Activated CD4-positive, alpha-beta T cell treated with anti-CD3 and anti-CD28 coated beads, Interleukin-2, amount 50 U/mL, for 4 hours (primary cell): ENCODE measurements around the gene NOL12.
"Not testable (repeated sequence)": the region's sequence is repeated elsewhere in the genome, so short reads cannot be mapped to it uniquely, and the experiment has no call there.

Experiments used
- DNase-seq, 2 experiments: peaks; one replicate each; pipeline ENCODE4 v3.0.0-alpha.2; 2020

NOL12 gene

DNA sequence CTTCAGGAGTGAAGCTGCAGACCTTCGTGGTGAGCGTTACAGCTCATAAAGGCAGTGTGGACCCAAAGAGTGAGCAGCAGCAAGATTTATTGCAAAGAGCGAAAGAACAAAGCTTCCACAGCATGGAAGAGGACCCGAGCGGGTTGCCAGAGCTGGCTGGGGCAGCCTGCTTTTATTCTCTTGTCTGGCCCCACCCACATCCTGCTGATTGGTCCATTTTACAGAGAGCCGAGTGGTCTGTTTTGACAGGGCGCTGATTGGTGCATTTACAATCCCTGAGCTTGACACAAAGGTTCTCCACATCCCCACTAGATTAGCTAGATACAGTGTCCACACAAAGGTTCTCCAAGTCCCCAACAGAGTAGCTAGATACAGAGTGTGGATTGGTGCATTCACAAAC is 31.1 kb downstream of the NOL12 start:
- DNase-seq: not testable (repeated sequence)

DNA sequence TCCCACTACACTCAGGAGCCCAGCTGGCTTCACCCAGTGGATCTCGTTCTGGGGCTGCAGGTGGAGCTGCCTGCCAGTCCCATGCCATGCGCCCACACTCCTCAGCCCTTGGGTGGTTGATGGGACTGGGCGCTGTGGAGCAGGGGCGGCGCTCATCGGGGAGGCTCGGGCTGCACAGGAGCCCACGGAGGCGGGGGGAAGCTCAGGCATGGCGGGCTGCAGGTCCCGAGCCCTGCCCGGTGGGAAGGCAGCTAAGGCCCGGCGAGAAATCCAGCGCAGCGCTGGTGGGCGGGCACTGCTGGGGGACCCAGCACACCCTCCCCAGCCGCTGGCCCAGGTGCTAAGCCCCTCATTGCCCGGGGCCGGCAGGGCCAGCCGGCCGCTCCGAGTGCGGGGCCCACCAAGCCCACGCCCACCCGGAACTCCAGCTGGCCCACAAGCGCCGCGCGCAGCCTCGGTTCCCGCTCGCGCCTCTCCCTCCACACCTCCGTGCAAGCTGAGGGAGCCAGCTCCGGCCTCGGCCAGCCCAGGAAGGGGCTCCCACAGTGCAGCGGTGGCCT is 31.7 kb downstream of the NOL12 start:
- DNase-seq: not testable (repeated sequence)

DNA sequence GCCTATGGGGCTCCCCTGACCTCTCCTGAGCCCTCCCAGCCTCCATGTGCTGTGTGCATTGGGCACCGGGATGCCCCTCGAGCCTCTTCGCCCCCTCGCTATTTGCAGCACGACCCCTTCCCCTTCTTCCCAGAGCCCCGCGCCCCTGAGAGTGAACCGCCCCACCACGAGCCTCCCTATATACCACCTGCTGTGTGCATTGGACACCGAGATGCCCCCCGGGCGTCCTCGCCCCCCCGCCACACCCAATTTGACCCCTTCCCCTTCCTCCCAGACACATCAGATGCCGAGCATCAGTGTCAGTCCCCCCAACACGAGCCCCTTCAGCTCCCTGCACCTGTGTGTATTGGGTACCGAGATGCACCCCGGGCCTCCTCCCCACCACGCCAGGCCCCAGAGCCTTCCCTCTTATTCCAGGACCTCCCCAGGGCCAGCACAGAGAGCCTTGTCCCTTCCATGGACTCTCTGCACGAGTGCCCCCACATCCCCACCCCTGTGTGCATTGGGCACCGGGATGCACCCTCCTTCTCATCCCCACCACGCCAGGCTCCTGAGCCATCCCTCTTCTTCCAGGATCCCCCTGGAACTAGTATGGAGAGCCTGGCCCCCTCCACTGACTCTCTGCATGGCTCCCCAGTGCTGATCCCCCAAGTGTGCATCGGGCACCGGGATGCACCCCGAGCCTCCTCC is 39.6 kb downstream of the NOL12 start:
- DNase-seq: no peak

DNA sequence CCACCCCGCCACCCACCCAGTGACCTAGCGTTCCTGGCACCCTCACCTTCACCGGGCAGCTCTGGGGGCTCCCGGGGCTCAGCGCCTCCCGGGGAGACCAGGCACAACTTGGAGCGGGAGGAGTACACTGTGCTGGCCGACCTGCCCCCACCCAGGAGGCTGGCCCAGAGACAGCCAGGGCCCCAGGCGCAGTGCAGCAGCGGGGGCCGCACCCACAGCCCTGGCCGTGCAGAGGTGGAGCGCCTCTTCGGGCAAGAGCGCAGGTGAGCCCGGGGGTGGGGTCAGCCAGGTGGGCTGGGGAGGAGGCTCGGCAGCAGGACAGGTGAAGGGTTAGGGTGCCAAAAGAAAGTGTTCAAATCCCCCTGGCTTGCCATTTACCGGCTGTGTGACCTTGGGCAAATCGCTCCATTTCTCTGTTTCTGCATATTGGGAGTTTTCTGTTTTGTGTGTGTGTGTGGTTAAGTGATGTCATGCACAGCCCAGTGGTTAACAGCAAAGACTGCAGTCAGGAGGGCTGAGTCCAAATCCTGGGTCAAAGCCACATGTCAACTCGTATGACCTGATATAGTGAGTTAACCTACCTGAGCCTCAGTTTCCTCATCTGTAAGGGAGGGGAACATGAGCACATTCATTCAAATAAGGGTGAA is 40.2 kb downstream of the NOL12 start:
- DNase-seq: no peak

DNA sequence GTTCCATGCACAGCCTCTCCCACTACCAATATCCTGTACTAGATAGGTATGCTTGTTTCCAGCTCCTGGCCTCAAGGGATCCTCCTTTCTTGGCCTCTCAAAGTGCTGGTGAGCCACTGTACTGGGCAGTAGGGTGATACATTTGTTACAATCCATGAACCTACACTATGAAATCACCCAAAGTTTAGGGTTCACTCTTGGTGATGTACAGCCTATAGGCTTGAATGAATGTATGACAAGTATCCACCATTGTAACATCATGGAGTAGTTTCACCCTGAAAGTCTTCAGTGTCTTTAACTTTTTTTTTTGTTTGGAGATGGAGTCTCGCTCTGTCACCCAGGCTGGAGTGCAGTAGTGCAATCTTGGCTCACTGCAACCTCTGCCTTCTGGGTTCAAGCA is 42.5 kb downstream of the NOL12 start:
- DNase-seq: no peak

DNA sequence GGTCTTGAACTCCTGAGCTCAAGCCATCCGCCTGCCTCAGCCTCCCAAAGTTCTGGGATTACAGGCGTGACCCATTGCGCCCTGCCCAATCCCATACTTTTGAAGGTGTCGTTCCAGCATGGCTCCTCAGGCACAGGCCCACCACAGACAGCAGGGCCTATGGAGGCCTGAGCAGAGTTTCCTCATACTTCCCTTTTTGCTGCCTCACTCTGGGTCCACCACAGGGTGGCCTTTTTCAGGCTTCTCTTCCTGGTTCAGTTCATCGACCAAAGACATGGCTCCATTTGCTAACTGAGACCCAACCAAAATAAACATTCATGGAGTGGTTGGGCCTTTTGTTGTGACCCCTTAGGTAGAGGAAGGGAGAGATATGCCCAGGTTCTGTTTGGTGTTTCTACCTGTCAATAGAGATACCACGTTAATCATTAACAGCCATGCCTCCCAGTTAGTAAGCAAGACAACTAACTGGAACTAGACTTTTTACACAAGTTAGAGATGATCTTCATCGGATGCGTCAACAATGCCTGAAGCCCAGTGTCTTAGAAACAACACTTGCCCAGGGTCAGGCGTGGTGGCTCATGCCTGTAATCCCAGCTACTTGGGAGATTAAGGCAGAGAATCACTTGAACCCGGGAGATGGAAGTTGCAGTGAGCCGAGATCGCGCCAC is 45.8 kb downstream of the NOL12 start:
- DNase-seq: no peak

DNA sequence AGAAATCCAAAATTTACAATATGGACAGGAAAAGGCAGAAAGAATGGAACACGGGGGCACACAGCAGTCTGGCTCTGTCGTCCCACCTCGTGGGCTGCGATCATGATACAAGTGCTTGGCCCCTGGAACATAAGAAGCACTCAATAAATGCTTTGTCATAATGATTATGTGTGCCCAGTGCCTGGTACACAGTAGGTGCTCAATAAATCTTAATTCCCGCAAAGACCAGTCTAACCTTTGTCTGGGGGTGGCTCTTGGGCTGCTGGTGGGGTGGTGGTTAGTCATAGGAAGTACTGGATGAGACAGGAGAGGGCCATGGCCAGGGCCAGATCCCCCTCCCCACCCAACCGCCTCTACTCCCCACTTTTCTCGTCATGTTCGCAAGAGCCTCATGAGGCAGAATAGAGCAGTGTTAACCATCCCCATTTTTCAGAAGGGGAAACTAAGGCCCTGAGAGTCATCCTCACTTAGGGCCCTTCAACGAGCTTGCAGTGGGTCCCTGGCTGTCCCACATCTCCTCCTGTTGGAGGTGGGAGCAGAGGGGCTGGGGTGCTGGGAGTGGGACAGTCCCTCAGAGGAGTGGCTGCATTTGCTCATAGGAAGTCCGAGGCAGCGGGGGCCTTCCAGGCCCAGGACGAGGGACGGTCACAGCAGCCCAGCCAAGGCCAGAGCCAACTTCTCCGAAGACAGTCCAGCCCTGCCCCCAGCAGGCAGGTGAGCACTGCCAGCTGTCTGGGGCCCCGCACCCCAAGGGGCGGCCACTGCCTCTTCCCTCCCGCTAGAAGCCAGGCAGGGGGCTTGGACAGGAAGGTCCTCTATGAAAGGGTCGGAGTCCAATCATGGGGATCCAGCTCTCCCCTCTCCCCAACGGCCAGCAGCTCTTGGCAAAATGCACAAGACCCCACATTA is 46.8 kb downstream of the NOL12 start:
- DNase-seq: no peak

DNA sequence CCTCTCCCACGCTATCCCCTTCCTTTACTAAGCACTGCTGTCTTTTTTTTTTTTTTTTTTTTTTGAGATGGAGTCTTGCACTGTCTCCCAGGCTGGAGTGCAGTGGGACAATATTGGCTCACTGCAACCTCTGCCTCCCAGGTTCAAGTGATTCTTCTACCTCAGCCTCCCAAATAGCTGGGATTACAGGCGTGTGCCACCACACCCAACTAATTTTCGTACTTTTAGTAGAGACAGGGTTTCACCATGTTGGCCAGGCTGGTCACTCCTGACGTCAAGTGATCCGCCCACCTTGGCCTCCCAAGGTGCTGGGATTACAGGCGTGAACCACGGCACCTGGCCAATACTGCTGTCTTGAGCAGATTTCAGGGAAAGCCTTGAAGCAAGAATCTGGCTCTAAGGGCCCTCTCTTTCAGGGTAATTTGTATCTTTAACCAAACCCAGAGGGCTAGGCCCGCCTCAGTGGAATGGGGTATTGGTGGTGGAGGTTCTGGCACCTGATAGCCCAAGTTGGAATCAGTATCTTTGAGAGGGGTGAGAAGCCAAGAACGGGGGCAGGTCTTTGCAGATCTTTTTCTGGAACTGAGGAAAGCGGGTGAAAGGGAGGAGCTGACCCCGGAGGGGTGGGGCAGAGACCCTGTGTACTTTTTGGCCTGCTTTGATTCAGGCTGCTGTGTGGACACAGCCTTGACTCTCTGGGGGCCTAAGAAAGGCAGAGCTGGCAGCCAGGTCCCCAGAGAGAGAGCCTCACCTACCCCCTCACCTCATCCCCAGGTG is 47.7 kb downstream of the NOL12 start:
- no peak for DNase-seq

DNA sequence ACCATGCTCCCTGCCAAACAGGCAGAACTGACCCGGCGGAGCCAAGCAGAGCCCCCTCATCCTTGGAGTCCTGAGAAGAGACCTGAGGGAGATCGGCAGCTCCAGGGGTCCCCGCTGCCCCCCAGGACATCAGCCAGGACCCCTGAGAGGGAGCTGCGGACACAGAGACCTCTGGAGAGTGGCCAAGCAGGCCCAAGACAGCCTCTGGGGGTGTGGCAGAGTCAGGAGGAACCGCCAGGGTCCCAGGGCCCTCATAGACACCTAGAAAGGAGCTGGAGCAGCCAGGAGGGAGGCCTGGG is 48.2 kb downstream of the NOL12 start:
- no peak for DNase-seq

DNA sequence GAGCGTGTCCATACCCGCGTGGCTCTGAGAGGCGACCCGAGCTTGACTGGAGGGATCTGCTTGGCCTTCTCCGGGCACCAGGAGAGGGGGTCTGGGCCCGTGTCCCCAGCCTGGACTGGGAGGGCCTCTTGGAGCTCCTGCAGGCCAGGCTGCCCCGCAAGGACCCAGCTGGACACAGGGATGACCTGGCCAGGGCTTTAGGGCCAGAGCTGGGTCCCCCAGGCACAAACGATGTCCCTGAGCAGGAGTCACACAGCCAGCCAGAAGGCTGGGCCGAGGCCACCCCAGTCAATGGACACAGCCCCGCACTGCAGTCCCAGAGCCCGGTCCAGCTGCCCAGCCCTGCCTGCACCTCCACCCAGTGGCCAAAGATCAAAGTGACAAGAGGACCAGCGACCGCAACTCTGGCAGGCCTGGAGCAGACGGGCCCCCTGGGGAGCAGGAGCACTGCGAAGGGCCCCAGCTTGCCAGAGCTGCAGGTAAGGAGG is 48.9 kb downstream of the NOL12 start:
- DNase-seq: no peak

DNA sequence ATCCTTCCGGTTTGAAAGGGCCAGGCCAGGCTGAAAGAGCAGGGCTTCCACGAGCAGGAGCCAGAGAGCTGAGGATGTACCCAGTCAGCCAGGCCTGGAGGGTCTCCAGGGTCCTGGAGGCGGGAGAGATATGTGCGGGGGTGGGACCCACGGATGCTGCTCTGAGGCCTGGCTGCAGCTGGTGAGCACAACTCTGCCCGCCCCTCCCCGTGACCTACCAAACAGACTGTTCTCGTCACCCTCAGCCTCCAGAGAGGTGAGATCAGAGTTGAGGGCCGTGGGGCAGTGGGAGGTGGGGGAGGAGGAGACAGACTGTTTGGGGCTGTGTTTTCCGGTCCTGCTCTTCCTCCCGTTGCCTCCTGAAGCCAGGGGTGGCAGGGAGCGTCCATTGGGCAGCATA is 52.9 kb downstream of the NOL12 start:
- no peak for DNase-seq

DNA sequence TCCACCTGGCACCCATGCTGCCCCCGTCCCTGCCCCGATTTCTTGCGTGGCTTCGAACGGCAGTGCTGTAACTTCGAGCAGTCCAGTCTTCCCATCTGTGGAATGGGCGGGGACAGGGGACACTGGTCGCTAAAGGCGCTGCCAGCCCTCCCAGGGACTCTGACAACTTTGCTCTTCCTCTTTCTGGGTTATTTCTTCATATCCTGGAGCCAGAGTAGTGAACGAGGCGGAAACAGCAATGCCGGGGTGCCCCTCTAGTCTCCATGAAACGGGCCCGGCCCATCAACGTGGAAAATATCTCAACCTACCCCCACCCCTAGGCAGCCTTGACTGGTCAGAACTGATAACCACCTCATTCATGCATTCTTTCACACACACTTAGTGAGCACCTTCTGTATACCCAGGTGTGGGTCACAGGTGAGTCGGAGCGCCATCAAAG is 53.5 kb downstream of the NOL12 start:
- no peak for DNase-seq

DNA sequence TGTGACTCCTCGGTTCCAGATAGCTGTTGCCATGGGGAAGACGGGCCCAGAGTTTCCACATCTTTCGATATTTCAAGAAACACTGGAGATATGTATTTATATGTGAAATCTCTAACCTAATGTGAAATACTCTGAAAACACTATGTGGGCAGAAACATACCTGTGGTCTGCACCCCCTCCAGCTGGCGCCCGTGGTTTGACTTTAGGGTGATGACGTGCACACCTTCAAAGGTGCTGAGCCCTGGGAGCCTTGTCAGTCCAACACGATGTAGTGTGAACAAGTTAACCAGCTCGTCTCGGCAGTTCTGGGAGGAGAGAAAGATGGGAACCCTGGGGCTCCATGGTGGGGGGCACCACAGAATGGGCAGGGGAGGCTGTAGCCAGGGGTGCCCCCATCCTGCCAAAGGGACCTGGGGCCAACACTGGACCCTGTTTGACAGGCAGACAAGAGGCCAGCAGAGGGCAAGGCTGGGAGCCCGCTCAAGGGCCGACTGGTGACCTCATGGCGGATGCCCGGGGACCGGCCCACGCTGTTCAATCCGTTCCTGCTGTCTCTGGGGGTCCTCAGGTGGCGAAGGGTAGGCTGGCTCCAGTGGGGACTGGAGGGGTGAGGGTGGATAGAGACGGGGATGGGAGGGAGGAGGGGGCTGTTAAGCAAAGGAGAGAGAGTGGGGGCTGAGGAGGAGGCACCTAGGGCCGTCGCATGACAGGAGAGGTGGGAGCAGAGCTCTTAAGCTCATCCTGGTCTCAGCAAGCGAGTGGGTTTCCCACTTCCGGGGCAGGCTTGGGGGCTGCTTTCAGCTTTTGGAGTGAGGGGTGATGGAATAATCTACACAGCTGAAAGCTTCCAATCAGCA is 54.5 kb downstream of the NOL12 start:
- DNase-seq: no peak

DNA sequence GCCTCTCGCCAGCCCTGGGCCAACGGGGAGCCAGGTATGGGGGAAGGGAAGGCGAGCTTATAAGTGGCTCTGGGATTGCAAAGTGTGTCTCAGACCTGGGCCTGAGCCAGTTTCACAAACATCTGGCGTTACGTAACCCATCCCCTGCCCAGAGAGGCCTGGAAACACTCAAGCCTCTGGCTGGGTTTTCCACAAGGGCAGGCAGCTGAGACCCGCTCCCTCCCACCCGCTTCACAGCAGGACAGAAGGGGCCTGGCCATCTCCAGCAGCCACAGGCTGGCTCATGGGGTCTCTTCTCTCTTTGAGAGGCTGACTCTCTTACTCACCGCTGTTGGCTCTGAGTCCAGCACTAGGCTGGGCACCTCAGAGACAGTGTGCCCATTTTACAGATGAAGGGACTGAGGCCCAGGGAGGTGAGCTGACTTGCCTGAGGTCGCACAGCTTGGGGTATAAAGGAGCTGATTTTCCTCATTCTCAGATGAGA is 55.2 kb downstream of the NOL12 start:
- DNase-seq: no peak

DNA sequence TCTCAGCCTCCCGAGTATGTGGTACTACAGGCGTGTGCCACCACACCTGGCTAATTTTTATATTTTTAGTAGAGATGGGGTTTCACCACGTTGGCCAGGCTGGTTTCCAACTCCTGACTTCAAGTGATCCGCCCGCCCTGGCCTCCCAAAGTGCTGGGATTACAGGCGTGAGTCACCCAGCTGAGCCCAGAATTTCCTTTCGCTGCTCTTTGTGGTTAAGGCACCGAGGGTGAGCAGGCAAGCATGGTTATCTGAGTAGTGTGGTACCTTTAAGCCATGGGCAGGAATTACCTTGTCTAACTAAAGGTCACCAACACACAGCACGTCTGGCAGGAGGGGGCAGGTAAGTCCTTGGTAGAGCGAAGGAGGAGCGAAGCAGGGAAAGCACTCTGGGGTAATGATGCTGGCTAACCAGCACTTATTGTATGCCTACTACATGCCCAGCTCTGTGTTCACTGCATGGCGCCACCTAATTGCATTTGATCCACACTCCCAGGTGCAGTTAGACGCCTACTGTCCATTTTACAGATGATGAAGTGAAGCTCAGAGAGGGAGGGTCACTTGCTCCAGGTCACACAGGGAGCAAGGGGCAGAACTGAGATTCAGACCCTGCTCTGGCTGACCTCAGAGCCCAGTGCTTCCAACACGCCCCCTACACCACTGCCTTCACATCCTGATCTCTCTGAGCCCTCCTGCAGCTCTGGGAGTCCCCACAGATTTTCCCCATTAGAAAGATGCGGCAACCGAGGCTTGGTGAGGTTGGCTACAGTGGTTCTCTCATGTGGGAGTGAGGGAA is 56.4 kb downstream of the NOL12 start:
- DNase-seq: no peak
